Left lobe of liver (tissue), 2 donors: ENCODE measurements around the gene CAPZA2. TPM values are rescaled to one million over a fixed set of nuclear protein-coding genes. Genes with fewer than 3 reads are reported as not detected.

ENCODE experiments used
- ATAC-seq: fragments of 200-7000 bp; cut with Tn5 transposase; one replicate; pipeline ENCODE4 v1.9.1; 2020; ENCODE audit warnings: mild to moderate bottlenecking, moderate library complexity
- DNase-seq: peaks from one replicate; pipeline ENCODE4 v3.0.0-alpha.2; 2020; ENCODE audit warnings: low spot score
- total RNA-seq: library from RNA; stranded (reverse); gene quantifications from one replicate; pipeline ENCODE4 v1.2.1, GENCODE V29; 2021
- donor health status: DM: no; HTN: no; CAD: no; lungs with moderate emphysema.
- donor health status: DM: no; HTN: yes; CAD: no.

The CAPZA2 gene
- total RNA-seq, 1 donor from 2014 or later: 83.7 TPM

- no peak for DNase-seq
- no peak for ATAC-seq
Observed at GRCh38 chr7:116859323-116859722, 3.1 kb upstream of the CAPZA2 start.

DNA sequence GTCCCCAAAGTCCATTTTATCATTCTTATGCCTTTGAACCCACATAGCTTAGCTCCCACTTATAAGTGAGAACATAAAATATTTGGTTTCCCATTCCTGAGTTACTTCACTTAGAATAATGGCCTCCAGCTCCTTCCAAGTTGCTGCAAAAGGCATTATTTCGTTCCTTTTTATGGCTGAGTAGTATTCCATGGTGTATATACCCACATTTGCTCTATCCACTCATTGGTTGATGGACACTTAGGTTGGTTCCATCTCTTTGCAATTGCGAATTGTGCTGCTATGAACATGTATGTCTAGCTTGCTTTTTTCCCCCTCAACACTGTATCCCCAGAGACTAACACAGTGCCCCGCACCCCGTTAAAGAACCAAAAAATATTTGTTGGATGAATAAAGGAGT is 670 bp upstream of the CAPZA2 start:
- no peak for ATAC-seq
- DNase-seq: no peak

- DNase-seq: peak; percentile 47
Observed at GRCh38 chr7:116862951-116863670, 724 bp downstream of the CAPZA2 start.

DNA sequence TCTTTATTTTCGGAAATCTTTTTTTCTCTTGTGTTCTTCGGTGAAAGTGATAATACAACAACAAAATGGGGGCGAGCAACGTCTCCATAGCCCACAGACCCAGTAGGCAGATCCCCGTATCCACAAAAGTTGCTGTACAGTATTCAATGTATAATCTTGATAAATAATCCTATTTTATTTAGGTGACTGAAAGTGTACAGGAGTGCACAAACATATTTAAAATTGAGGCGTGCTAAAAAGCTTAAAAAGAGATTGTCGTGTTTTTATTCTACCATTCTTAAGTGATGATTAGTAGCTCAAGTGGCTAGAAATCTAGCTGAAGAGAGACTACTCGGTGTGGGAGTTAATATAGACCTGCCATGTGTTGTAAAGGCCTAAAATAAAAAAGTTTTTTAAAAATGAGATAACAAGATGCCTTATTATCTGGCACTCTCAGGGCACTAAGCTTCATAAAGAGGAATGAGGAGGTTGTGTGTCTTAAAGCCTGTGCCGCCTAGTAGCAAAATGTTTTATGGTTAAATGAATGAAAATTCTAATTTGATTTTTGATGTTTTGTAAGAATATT is 1.6 kb downstream of the CAPZA2 start:
- DNase-seq (no peak), ATAC-seq (no peak)

More at GRCh38 chr7:116862951-116863670, 724 bp downstream of the CAPZA2 start:
- ATAC-seq: peak; percentile 71

- no peak for DNase-seq
- ATAC-seq: no peak
Observed at GRCh38 chr7:116871061-116871700, 8.8 kb downstream of the CAPZA2 start.

GRCh38 chr7:116872026-116872425 is 9.6 kb downstream of the CAPZA2 start:
- DNase-seq (no peak), ATAC-seq (no peak)

GRCh38 chr7:116873619-116874018 is 11.2 kb downstream of the CAPZA2 start:
- DNase-seq: no peak

DNA sequence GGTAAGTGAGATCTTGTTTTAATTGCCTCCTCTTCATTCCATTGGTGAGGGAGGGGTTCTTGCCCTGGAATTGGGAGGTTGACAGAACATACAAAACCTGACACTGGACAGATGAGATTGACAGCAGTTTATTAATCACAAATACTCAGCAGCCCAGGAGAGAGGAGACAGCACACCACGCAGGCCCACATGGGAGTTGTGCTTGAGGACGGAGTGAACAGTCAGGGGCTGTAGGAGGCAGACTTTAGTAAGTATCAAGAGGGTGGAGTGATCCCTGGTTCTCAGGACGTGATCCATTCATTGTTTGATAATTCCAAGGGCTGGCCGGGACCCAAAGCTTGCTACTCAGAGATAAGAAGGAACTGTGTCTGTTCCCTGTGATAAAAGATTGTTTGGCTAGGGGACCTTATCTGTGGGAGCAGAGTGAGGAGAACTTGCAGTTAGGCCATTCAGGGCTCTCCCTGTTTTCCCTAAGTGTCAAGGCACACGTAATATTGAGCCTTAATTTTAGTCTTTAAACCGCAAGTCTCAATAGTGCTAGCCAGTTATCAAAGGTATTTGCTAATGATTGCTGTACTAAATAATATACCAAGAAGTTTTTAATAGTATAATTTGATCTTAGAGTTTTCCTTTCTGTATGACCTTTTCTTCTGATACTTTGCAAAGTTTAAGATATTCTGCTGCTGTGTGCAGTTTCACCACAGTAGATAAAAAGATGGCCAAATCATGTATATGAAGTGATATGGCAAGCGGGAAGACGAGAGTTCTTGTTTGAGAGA is 14.5 kb downstream of the CAPZA2 start:
- peak; percentile 60 for ATAC-seq
- peak; percentile 53 for DNase-seq

More at GRCh38 chr7:116873619-116874018, 11.2 kb downstream of the CAPZA2 start:
- no peak for ATAC-seq

GRCh38 chr7:116877443-116878217 is 15.2 kb downstream of the CAPZA2 start:
- ATAC-seq (no peak), DNase-seq (no peak)

DNA sequence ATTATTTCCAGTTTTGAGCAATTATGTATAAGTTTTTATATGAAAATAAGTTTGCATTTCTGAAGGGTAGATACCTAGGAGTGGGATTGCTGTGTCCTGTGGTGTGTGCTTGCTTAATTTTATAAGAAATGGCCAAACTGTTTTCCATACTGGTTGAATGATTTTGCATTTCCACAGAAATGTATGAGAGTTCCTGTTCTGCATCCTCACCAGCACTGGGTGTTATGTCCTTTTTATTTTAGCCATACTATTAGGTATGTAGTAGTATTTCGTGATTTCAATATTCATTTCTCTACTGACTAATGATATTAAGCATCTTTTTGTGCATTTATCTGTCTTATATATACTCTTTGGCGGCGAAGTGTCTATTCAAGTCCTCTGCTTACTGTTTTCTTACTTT is 22.3 kb downstream of the CAPZA2 start:
- no peak for ATAC-seq
- DNase-seq: no peak

DNA sequence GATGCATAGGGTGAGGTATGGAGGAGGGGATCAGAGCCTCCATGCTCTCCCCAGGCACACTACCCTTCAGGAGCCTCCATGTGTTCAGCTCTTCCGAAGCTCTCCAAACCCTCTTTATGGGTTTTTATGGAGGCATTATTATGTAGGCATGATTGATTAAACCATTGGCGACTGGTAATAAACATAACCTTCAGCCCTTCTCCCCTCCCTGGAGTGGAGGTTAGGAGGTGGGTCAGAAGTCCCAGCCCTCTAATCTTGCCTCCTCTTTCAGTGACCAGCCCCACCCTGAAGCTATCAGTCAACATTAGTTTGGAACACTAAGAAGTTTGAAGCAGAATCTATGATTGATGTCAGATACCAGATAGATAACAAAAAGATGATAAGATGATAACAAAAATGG is 23.3 kb downstream of the CAPZA2 start:
- DNase-seq (no peak), ATAC-seq (peak; percentile 15)

DNA sequence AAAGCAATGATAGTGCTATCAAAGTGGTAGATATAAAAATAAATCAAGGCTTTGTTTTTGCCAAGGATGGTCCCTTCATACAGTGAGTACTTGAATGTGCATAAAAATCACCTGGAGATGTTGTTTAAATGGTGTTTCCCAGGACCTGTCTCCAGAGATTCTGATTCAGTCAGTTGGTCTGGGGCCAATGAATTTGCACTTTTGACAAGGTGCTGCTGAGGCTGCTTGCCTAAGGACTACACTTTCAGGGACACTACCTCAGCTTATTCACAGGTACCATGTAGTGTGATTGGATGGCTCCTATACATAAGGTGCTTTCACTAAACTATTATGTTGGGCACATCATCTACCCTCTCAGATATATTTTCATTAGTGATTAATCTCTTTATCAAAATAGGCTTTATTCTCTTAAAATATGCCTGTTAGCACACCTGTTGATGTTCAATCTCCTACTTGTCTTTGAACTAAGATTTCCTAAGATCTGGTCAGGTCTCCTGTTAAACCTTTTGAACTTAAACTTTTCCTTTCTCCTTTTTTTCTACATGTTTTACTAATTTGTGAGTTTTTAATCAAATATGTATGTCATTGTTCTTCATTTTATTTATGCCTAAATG is 24.3 kb downstream of the CAPZA2 start:
- peak; percentile 35 for ATAC-seq

DNA sequence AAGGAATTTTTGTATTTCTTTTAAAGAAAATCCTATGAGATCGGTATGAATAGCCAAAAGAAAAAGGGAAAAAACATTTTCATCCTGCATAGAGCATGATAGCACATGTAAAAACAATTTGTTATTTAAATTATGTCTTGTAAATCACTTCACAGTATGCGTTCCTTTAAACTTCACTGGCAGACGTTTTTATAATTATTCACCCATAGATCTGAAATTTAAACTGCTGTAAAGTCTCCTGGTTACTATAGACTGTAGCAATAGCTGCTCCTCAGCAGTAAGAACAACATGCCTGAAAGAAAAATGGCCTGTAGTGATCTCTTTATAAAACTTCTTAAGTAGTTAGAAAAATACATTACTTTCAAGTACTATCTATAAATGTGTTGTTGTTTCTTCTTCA is 26.5 kb downstream of the CAPZA2 start:
- DNase-seq (no peak), ATAC-seq (no peak)

More for the DNA sequence above, 24.3 kb downstream of the CAPZA2 start:
- DNase-seq: no peak

GRCh38 chr7:116895849-116896248 is 33.5 kb downstream of the CAPZA2 start:
- no peak for ATAC-seq
- no peak for DNase-seq

GRCh38 chr7:116897661-116898060 is 35.3 kb downstream of the CAPZA2 start:
- ATAC-seq: no peak
- no peak for DNase-seq

GRCh38 chr7:116899308-116899707 is 36.9 kb downstream of the CAPZA2 start:
- DNase-seq: no peak
- ATAC-seq: peak; percentile 29

- no peak for ATAC-seq
- no peak for DNase-seq
Observed at GRCh38 chr7:116901143-116901542, 38.8 kb downstream of the CAPZA2 start.

DNA sequence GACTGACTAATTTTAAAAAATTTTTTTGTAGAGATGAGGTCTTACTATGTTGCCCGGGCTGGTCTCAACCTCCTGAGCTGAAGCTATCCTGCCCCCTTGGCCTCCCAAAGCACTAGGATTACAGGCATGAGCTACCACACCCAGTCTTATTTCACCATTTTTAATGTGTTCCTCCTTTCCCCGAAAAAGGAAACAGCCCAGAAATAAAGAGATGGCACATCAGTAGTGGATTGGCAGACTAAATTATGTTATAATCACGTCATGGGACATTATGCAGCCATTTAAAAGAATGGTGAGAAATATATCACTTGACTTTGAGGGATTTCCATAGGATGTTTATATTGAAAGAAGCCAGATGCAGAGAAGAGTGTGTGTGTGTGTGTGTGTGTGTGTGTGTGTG is 40.5 kb downstream of the CAPZA2 start:
- ATAC-seq (no peak), DNase-seq (no peak)

- no peak for ATAC-seq
- DNase-seq: no peak
Observed at GRCh38 chr7:116906391-116906790, 44.0 kb downstream of the CAPZA2 start.

DNA sequence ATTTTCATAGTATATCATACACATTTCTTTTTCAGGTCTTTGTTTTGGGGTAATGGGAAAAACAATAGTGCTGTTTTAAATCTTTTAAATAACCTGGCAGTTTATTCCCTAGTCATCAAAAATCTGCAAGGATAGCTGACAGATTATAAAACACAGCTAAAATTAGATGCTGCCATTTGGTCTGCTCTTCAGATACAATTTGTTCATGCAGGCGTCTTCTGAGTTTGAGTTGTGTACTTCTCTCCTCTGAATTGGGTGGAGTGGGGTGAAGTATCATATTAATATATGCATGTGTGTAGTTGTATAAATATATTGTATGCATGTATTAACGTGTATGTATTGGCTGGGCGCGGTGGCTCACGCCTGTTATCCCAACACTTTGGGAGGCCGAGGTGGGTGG is 48.0 kb downstream of the CAPZA2 start:
- no peak for ATAC-seq
- DNase-seq: no peak
